SK-N-SH treated with all-trans-retinoic acid at 6 μM for 48 hours (cell line): ENCODE results near the gene DMD.

ENCODE experiments used
- ATAC-seq: fragments of 200-7000 bp; cut with Tn5 transposase; 3 replicates; pipeline ENCODE4 v1.9.1; 2020; ENCODE audit warnings: mild to moderate bottlenecking, moderate library complexity
- ARNTL ChIP-seq: fragments of 450-650 bp; formaldehyde crosslinking; IDR thresholded peaks from 2 replicates; pipeline ENCODE4 v1.5.0; 2020; ENCODE audit warnings: low read depth, mild to moderate bottlenecking, moderate library complexity, borderline replicate concordance
- CREB5 ChIP-seq: fragments of 250-450 bp; sonication (Bioruptor Pico); IDR thresholded peaks from 2 replicates; pipeline ENCODE4 v1.5.1; 2020; ENCODE audit warnings: low read depth, mild to moderate bottlenecking, moderate library complexity
- CSDC2 ChIP-seq: fragments of 250-450 bp; sonication (Bioruptor Pico); IDR thresholded peaks from 2 replicates; pipeline ENCODE4 v1.5.0; 2020; ENCODE audit warnings: mild to moderate bottlenecking, moderate library complexity
- ESRRG ChIP-seq: fragments of 250-450 bp; sonication (Bioruptor Pico); IDR thresholded peaks from 2 replicates; pipeline ENCODE4 v1.6.1; 2021; ENCODE audit warnings: mild to moderate bottlenecking
- ISL1 ChIP-seq: fragments of 250-450 bp; sonication (Bioruptor Pico); IDR thresholded peaks from 2 replicates; pipeline ENCODE4 v2.1.2; 2022; ENCODE audit warnings: mild to moderate bottlenecking, moderate library complexity
- PATZ1 ChIP-seq: fragments of 250-450 bp; sonication (Bioruptor Pico); IDR thresholded peaks from 2 replicates; pipeline ENCODE4 v1.8.0; 2020; ENCODE audit warnings: mild to moderate bottlenecking, moderate library complexity, borderline replicate concordance
- PPARA ChIP-seq: fragments of 250-450 bp; sonication (Bioruptor Pico); IDR thresholded peaks from 2 replicates; pipeline ENCODE4 v1.5.0; 2020; ENCODE audit warnings: mild to moderate bottlenecking, borderline replicate concordance
- RARB ChIP-seq: fragments of 250-450 bp; sonication (Bioruptor Pico); IDR thresholded peaks from 2 replicates; pipeline ENCODE4 v1.8.0; 2021; ENCODE audit warnings: mild to moderate bottlenecking, moderate library complexity
- SNAI2 ChIP-seq: fragments of 250-450 bp; sonication (Bioruptor Pico); IDR thresholded peaks from 2 replicates; pipeline ENCODE4 v1.5.0; 2020; ENCODE audit warnings: mild to moderate bottlenecking, moderate library complexity
- TCF4 ChIP-seq: fragments of 250-450 bp; sonication (Bioruptor Pico); IDR thresholded peaks from 2 replicates; pipeline ENCODE4 v1.8.0; 2021; ENCODE audit warnings: mild to moderate bottlenecking, moderate library complexity, borderline replicate concordance
- TOX ChIP-seq: fragments of 250-450 bp; sonication (Bioruptor Pico); IDR thresholded peaks from 2 replicates; pipeline ENCODE4 v1.8.0; 2021; ENCODE audit warnings: mild to moderate bottlenecking, moderate library complexity, borderline replicate concordance
- TSHZ2 ChIP-seq: fragments of 250-450 bp; sonication (Bioruptor Pico); IDR thresholded peaks from 2 replicates; pipeline ENCODE4 v1.5.0; 2020; ENCODE audit warnings: mild to moderate bottlenecking, moderate library complexity
- ZC3H10 ChIP-seq: fragments of 250-450 bp; sonication (Bioruptor Pico); IDR thresholded peaks from 2 replicates; pipeline ENCODE4 v1.5.1; 2021; ENCODE audit warnings: mild to moderate bottlenecking, moderate library complexity
- ZFP3 ChIP-seq: fragments of 250-450 bp; sonication (Bioruptor Pico); IDR thresholded peaks from 2 replicates; pipeline ENCODE4 v1.5.0; 2020; ENCODE audit warnings: mild to moderate bottlenecking, moderate library complexity
- ZFP30 ChIP-seq: fragments of 450-650 bp; formaldehyde crosslinking; IDR thresholded peaks from 2 replicates; pipeline ENCODE4 v1.5.0; 2022; ENCODE audit warnings: mild to moderate bottlenecking, moderate library complexity
- ZNF565 ChIP-seq: fragments of 450-650 bp; formaldehyde crosslinking; conservative IDR thresholded peaks from 2 replicates; pipeline ENCODE4 v1.5.0; 2020; ENCODE audit warnings: low read depth, mild to moderate bottlenecking, moderate library complexity
- ZNF70 ChIP-seq: fragments of 450-650 bp; formaldehyde crosslinking; IDR thresholded peaks from 2 replicates; pipeline ENCODE4 v1.5.0; 2020; ENCODE audit warnings: mild to moderate bottlenecking, moderate library complexity
- ZNF8 ChIP-seq: fragments of 450-650 bp; formaldehyde crosslinking; IDR thresholded peaks from 2 replicates; pipeline ENCODE4 v1.5.0; 2020; ENCODE audit warnings: mild to moderate bottlenecking, moderate library complexity
- TF ChIP-seq, protein P1 (sequence below): fragments of 250-450 bp; sonication (Bioruptor Pico); IDR thresholded peaks from 2 replicates; pipeline ENCODE4 v1.8.0; 2021; ENCODE audit warnings: low read depth, mild to moderate bottlenecking, moderate library complexity, borderline replicate concordance
- TF ChIP-seq, protein P2 (sequence below): fragments of 250-450 bp; sonication (Bioruptor Pico); IDR thresholded peaks from 2 replicates; pipeline ENCODE4 v1.5.1; 2021; ENCODE audit warnings: mild to moderate bottlenecking, moderate library complexity

The DMD gene

GRCh38 chrX:33106737-33107136, 104.6 kb downstream of the DMD start (continued):
- TF ChIP-seq PATZ1 (CRISPR knock-in tag), result no peak
- TF ChIP-seq ZNF8, result no peak
- TF ChIP-seq, protein P1, sequence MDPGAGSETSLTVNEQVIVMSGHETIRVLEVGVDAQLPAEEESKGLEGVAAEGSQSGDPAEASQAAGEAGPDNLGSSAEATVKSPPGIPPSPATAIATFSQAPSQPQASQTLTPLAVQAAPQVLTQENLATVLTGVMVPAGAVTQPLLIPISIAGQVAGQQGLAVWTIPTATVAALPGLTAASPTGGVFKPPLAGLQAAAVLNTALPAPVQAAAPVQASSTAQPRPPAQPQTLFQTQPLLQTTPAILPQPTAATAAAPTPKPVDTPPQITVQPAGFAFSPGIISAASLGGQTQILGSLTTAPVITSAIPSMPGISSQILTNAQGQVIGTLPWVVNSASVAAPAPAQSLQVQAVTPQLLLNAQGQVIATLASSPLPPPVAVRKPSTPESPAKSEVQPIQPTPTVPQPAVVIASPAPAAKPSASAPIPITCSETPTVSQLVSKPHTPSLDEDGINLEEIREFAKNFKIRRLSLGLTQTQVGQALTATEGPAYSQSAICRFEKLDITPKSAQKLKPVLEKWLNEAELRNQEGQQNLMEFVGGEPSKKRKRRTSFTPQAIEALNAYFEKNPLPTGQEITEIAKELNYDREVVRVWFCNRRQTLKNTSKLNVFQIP, result no peak

DNA sequence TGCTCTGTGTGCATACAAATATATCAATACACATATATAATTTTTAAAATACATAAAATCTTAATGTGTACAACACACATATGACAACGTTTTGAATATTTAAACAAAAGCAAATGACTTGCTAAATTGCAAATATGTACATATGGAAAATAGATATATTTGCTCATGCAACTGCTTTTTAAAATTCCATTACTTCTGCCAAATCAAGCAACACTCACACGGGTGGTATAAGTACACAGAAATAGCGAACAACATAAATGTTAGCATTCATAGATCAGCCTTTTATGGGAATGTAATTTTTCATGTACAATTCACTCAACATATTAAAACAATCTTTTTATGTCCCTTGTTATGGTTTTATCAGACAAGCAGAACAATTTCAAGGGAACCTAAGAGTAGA, 116.3 kb downstream of the DMD start:
- ATAC-seq, result no peak
- TF ChIP-seq ESRRG (CRISPR knock-in tag) (no peak), ISL1 (no peak), RARB (no peak), ZNF565 (CRISPR knock-in tag) (no peak), ZFP30 (CRISPR knock-in tag) (no peak)

DNA sequence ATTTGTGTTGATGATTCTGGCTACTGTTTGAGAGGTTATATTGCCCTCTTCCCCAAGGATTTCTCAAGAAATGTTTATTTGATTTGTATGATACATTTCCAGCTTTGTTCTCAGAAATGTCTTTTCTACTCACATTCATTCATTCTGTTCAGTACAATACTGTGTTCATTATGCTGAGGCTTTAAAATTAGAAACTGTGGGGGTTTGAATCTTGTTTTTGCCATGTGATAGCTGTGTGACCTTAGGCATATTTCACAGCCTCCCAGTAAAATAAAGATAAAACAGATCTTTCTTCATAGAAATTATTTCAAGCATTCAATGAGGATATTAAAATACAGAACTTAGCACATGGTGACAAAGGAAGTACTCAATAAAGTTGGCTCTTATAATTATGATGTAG, 123.9 kb downstream of the DMD start:
- ATAC-seq, result no peak
- TF ChIP-seq CREB5 (CRISPR knock-in tag) (no peak), ARNTL (no peak), TCF4 (CRISPR knock-in tag) (no peak), ZNF70 (CRISPR knock-in tag) (no peak), ZFP3 (no peak), ZC3H10 (CRISPR knock-in tag) (no peak), CSDC2 (CRISPR knock-in tag) (no peak), PATZ1 (CRISPR knock-in tag) (no peak)

- no peak for ATAC-seq
- no peak for TF ChIP-seq ISL1
- no peak for TF ChIP-seq ZFP30 (CRISPR knock-in tag)
- TF ChIP-seq TOX (CRISPR knock-in tag), result no peak
- TF ChIP-seq, protein P1, result no peak
- TF ChIP-seq ARNTL, result no peak
- TF ChIP-seq ZFP3, result no peak
- TF ChIP-seq, protein P2, sequence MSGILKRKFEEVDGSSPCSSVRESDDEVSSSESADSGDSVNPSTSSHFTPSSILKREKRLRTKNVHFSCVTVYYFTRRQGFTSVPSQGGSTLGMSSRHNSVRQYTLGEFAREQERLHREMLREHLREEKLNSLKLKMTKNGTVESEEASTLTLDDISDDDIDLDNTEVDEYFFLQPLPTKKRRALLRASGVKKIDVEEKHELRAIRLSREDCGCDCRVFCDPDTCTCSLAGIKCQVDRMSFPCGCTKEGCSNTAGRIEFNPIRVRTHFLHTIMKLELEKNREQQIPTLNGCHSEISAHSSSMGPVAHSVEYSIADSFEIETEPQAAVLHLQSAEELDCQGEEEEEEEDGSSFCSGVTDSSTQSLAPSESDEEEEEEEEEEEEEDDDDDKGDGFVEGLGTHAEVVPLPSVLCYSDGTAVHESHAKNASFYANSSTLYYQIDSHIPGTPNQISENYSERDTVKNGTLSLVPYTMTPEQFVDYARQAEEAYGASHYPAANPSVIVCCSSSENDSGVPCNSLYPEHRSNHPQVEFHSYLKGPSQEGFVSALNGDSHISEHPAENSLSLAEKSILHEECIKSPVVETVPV (CRISPR knock-in tag), result no peak
- TF ChIP-seq ZNF565 (CRISPR knock-in tag), result no peak
- no peak for TF ChIP-seq CSDC2 (CRISPR knock-in tag)
- no peak for TF ChIP-seq SNAI2
Observed at GRCh38 chrX:33086886-33087285, 124.5 kb downstream of the DMD start.

GRCh38 chrX:33082371-33082770, 129.0 kb downstream of the DMD start:
- ATAC-seq, result no peak
- TF ChIP-seq ZNF8 (no peak), CREB5 (CRISPR knock-in tag) (no peak), ESRRG (CRISPR knock-in tag) (no peak), TOX (CRISPR knock-in tag) (no peak), TSHZ2 (CRISPR knock-in tag) (no peak), SNAI2 (no peak), PPARA (no peak)
